NCI-H1092 (cell line): ENCODE data around the gene DDIT4.
"Not testable (repeated sequence)": the region's sequence is repeated elsewhere in the genome, so short reads cannot be mapped to it uniquely, and the experiment has no call there.

Source experiments
- DNase-seq: peaks from one replicate; lab custom pipeline; 2025; lab: John Stamatoyannopoulos, UW

The DDIT4 gene

GRCh38 chr10:72273410-72274212 lies at the start of gene DDIT4:
TSS of gene DDIT4 (plus strand) at chr10:72273924. CDS start at chr10:72274217, 293 bp downstream.
- DNase-seq: peak; percentile 96

- not testable (repeated sequence) for DNase-seq
Observed at GRCh38 chr10:72224191-72224590, 49.5 kb upstream of the DDIT4 start.

GRCh38 chr10:72226418-72227027 lies 47.2 kb upstream of the DDIT4 start:
- no peak for DNase-seq

- DNase-seq: no peak
Observed at GRCh38 chr10:72227826-72228225, 45.9 kb upstream of the DDIT4 start.

GRCh38 chr10:72228318-72228751 lies 45.4 kb upstream of the DDIT4 start:
- DNase-seq: peak; percentile 70

- peak; percentile 30 for DNase-seq
Observed at GRCh38 chr10:72229261-72230251, 44.2 kb upstream of the DDIT4 start.

GRCh38 chr10:72233621-72234020 lies 40.1 kb upstream of the DDIT4 start:
- DNase-seq: no peak

GRCh38 chr10:72234560-72235095 lies 39.1 kb upstream of the DDIT4 start:
- DNase-seq: peak; percentile 20

GRCh38 chr10:72235544-72236279 lies 38.0 kb upstream of the DDIT4 start:
- no peak for DNase-seq

GRCh38 chr10:72238392-72239175 lies 35.1 kb upstream of the DDIT4 start:
- no peak for DNase-seq

GRCh38 chr10:72239409-72239808 lies 34.3 kb upstream of the DDIT4 start:
- DNase-seq: no peak

GRCh38 chr10:72240371-72240770 lies 33.4 kb upstream of the DDIT4 start:
- DNase-seq: no peak

- no peak for DNase-seq
Observed at GRCh38 chr10:72241691-72242252, 32.0 kb upstream of the DDIT4 start.

- no peak for DNase-seq
Observed at GRCh38 chr10:72242675-72243074, 31.0 kb upstream of the DDIT4 start.

GRCh38 chr10:72243822-72244437 lies 29.8 kb upstream of the DDIT4 start:
- DNase-seq: no peak

- DNase-seq: no peak
Observed at GRCh38 chr10:72244573-72245038, 29.1 kb upstream of the DDIT4 start.

GRCh38 chr10:72245949-72246525 lies 27.7 kb upstream of the DDIT4 start:
- DNase-seq: no peak

GRCh38 chr10:72248468-72249151 lies 25.1 kb upstream of the DDIT4 start:
- DNase-seq: no peak
